ENCODE data around the gene DSCAML1. TPM values are rescaled to one million over a fixed set of nuclear protein-coding genes. Genes with fewer than 3 reads are reported as not detected.

The DSCAML1 gene
- total RNA-seq, 1 donor from 2014 or later, result not detected

- Histone ChIP-seq H3K4me1 (no peaks in the 10 kb centered on the region), H3K4me3 (no peak overlapping the region), H3K36me3 (no peaks in the 10 kb centered on the region), H3K9me3 (no peaks in the 10 kb centered on the region), H3K27me3 (no peaks in the 10 kb centered on the region), H3K27ac (no peak overlapping the region)
- no peak for DNase-seq (ENCODE audit: low spot score in 2 of 2)
- no peak for TF ChIP-seq CTCF (IDR thresholded peaks at IDR 0.05)
- intact Hi-C loops (cut with DNase I), result no loop called here
Measured at GRCh38 chr11:117517097-117517496, 279.9 kb downstream of the DSCAML1 start.

DNA sequence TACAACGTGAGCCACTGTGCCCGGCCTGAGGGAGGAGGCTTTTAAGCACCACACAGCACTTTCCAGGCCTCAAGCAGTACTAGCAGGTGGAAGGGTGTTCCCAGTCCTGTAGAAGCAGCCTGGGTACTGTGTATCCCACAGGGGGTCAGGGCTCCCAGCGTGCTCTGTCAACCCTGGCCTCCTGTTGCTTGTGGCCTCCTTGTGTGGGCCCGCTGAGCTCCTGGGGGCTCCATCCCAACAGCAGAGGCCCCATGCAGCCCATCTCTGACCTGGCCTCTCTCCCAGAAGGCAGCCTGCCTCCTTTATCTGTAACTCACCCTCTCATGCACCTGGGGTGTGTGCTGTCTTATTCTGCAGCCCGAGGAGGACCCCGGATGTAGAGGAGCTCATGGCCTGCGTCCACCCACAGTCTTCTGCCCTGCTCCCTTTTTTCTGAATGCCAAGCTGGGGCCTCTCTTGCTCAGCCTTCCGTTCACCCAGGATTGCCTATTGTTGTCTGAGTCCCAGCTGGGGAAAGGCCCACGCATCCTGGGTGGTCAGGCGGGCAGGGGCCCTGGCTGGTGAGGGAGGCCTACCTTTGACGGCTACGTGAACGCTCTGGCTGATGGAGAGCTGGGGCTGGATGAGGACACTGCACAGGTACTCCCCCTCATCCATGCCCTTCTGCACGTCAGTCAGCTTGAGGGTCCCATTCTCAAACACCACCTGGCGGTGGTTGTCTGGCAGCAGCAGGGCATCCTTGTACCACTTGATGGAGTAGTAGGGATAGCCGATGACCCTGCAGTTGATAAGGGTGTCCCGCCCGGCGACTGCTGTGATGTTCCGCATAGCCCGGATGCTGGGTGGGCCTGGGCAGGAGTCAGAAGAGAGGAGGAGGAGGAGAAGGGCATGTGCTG is 280.9 kb downstream of the DSCAML1 start:
- intact Hi-C loops (cut with DNase I), result no loop called here
- no peaks in the 10 kb centered on the region for H3K36me3 ChIP-seq
- H3K4me1 ChIP-seq, result no peaks in the 10 kb centered on the region
- H3K9me3 ChIP-seq, result no peaks in the 10 kb centered on the region
- no peak for TF ChIP-seq CTCF (IDR thresholded peaks at IDR 0.05)
- DNase-seq (ENCODE audit: low spot score in 2 of 2), result no peak
- H3K27me3 ChIP-seq, result no peaks in the 10 kb centered on the region
- no peak overlapping the region for H3K4me3 ChIP-seq
- H3K27ac ChIP-seq, result no peak overlapping the region

DNA sequence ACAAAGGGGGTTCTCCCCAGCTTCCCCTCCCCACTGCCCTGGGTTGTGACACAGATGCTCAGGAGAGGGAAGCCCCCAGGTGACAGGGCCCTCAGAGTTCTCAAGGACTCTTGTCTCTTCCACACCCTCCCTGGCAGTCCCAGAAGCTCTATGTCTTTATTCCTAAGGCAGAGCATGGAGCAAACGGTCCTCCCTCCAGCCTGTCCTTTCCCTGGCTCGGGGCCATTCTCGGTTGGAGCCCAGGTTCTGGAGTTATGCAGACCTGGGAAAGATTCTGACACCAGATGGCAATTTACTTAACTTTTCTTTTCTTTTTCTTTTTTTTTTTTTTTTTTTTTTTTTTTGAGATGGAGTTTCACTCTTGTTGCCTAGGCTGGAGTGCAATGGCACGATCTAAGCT is 282.8 kb downstream of the DSCAML1 start:
- intact Hi-C loops (cut with DNase I), result no loop called here
- no peak for DNase-seq (ENCODE audit: low spot score in 2 of 2)

GRCh38 chr11:117513666-117514065 is 283.4 kb downstream of the DSCAML1 start:
- Histone ChIP-seq H3K4me3 (no peak overlapping the region), H3K4me1 (no peaks in the 10 kb centered on the region), H3K36me3 (no peaks in the 10 kb centered on the region), H3K27me3 (no peaks in the 10 kb centered on the region), H3K27ac (no peak overlapping the region), H3K9me3 (no peaks in the 10 kb centered on the region)
- DNase-seq (ENCODE audit: low spot score in 2 of 2), result no peak
- intact Hi-C loops (cut with DNase I), result no loop called here
- no peak for TF ChIP-seq CTCF (IDR thresholded peaks at IDR 0.05)

More for the DNA sequence above, 282.8 kb downstream of the DSCAML1 start:
- Histone ChIP-seq H3K27ac (no peak overlapping the region), H3K4me1 (no peaks in the 10 kb centered on the region), H3K9me3 (no peaks in the 10 kb centered on the region), H3K4me3 (no peak overlapping the region), H3K36me3 (no peaks in the 10 kb centered on the region), H3K27me3 (no peaks in the 10 kb centered on the region)
- TF ChIP-seq CTCF (IDR thresholded peaks at IDR 0.05), result no peak

GRCh38 chr11:117511931-117512539 is 285.0 kb downstream of the DSCAML1 start:
- Histone ChIP-seq H3K4me1 (no peaks in the 10 kb centered on the region), H3K4me3 (no peak overlapping the region), H3K27me3 (no peaks in the 10 kb centered on the region), H3K9me3 (no peaks in the 10 kb centered on the region), H3K27ac (no peak overlapping the region), H3K36me3 (no peaks in the 10 kb centered on the region)
- intact Hi-C loops (cut with DNase I), result no loop called here
- TF ChIP-seq CTCF (IDR thresholded peaks at IDR 0.05), result no peak
- DNase-seq (ENCODE audit: low spot score in 2 of 2), result no peak

All from ascending aorta (tissue), 2 donors.